K562 (cell line): ENCODE results near the gene DNASE1L2. TPM values are rescaled to one million over a fixed set of nuclear protein-coding genes. Genes with fewer than 3 reads are reported as not detected.

Experiments used
- ATAC-seq: fragments of 200-7000 bp; cut with Tn5 transposase; 3 replicates; pipeline ENCODE4 v1.9.1; 2020; ENCODE audit warnings: moderate library complexity
- BruUV-seq: library from RNA; stranded (reverse); fragments of 400-500 nt; replicated peaks from 2 replicates; lab custom pipeline; 2021; lab: Mats Ljungman, UMichigan
- CTCF ChIA-PET: fragments of 300-600 bp; formaldehyde crosslinking; extraction: SDS; loops from one replicate; lab custom pipeline; 2021; ENCODE audit warnings: low intra/inter-chr PET ratio; lab: Yijun Ruan, JAX
- POLR2A ChIA-PET: fragments of 300-600, 350-650 bp; sonication (Branson Sonifier 250); formaldehyde crosslinking; extraction: SDS; loops from one replicate; lab custom pipeline; 2021; ENCODE audit warnings: antibody characterized with exemption, inconsistent platforms; lab: Yijun Ruan, JAX
- DNase-seq, 4 experiments: peaks; one replicate each; pipeline versions ENCODE4 v3.0.0 to v3.0.0-alpha.2; 2011 to 2018; ENCODE audit warnings: low spot score in 3 of 4, mixed read lengths in 3 of 4; ENCODE audit errors: extremely low read depth in 1 of 4
- FAIRE-seq: peaks from 2 replicates; lab custom pipeline; 2011; peaks lifted over from hg19 to GRCh38; lab: Jason Lieb, UNC
- H2AFZ ChIP-seq: 2 replicates; pipeline ENCODE4 v1.6.0; 2011; ENCODE audit warnings: low read depth, low read length, control low read depth, inconsistent platforms
- H3K27ac ChIP-seq: fragments of 200-600 bp; 3 replicates; pipeline ENCODE4 v1.8.0; 2011; ENCODE audit warnings: low read depth, mild to moderate bottlenecking, control low read depth, inconsistent platforms, low read length, moderate library complexity, mixed read lengths; ENCODE audit errors: extremely low read depth
- H3K27me3 ChIP-seq, 2 experiments: fragments of 300-600 bp in 1 of 2; 2 replicates in 1 of 2; 3 replicates in 1 of 2; pipeline versions ENCODE4 v1.6.0 to v1.8.0; 2011; ENCODE audit warnings: inconsistent platforms in 2 of 2, low read length in 2 of 2, mild to moderate bottlenecking in 1 of 2, mixed read lengths in 1 of 2, moderate library complexity in 1 of 2; ENCODE audit not compliant: control insufficient read depth in 2 of 2, insufficient read depth in 2 of 2
- H3K36me3 ChIP-seq: fragments of 300-600 bp; 3 replicates; pipeline ENCODE4 v1.8.0; 2011; ENCODE audit warnings: mild to moderate bottlenecking, low read length, inconsistent platforms; ENCODE audit not compliant: control insufficient read depth, insufficient read depth
- H3K4me1 ChIP-seq, 2 experiments: fragments of 200-600 bp in 1 of 2; replicated peaks in 1 of 2; 2 replicates in 1 of 2; 3 replicates in 1 of 2; pipeline versions ENCODE4 v1.5.1 to v1.8.0; 2011; ENCODE audit warnings: inconsistent platforms in 2 of 2, low read length in 2 of 2, mild to moderate bottlenecking in 1 of 2, mixed read lengths in 1 of 2, moderate library complexity in 1 of 2; ENCODE audit not compliant: control insufficient read depth in 2 of 2, insufficient read depth in 2 of 2
- H3K4me2 ChIP-seq: 2 replicates; pipeline ENCODE4 v1.6.1; 2011; ENCODE audit warnings: low read length, control low read depth, inconsistent platforms, mixed read lengths; ENCODE audit not compliant: insufficient read depth
- H3K4me3 ChIP-seq: fragments of 200-600 bp; sonication (generic), shearing (Covaris generic); 2 replicates; pipeline ENCODE4 v1.5.1; 2016; ENCODE audit warnings: control low read depth, inconsistent platforms
- H3K79me2 ChIP-seq: fragments of 200-600 bp; 3 replicates; pipeline ENCODE4 v1.8.0; 2011; ENCODE audit warnings: low read length, inconsistent platforms; ENCODE audit not compliant: control insufficient read depth, insufficient read depth
- H3K9ac ChIP-seq, 2 experiments: 2 replicates each; pipeline versions ENCODE4 v1.6.0 to v1.6.1; 2011; ENCODE audit warnings: low read depth in 2 of 2, low read length in 2 of 2, control low read depth in 1 of 2, inconsistent platforms in 1 of 2, mild to moderate bottlenecking in 1 of 2, mixed read lengths in 1 of 2; ENCODE audit not compliant: insufficient read depth in 1 of 2
- H3K9me1 ChIP-seq: one replicate; pipeline ENCODE4 v1.6.0; 2011; ENCODE audit warnings: inconsistent platforms, mild to moderate bottlenecking, low read length, moderate library complexity; ENCODE audit not compliant: control insufficient read depth, insufficient read depth
- H3K9me3 ChIP-seq: replicated peaks from 2 replicates; pipeline ENCODE4 v1.5.1; 2011; ENCODE audit warnings: low read depth, low read length, inconsistent platforms; ENCODE audit not compliant: control insufficient read depth, insufficient read depth
- H4K20me1 ChIP-seq: replicated peaks from 2 replicates; pipeline ENCODE4 v1.6.1; 2011; ENCODE audit warnings: low read length, inconsistent platforms, mixed read lengths; ENCODE audit not compliant: control insufficient read depth, insufficient read depth
- CTCF ChIP-seq, 3 experiments: IDR thresholded peaks in 2 of 3; conservative IDR thresholded peaks in 1 of 3; 2 replicates each; pipeline ENCODE4 v1.5.1; 2011 to 2012; ENCODE audit warnings: low read length in 3 of 3, mild to moderate bottlenecking in 3 of 3, control low read depth in 2 of 3, improper control_type of control experiment in 1 of 3, inconsistent platforms in 1 of 3, low read depth in 1 of 3, mixed read lengths in 1 of 3, moderate library complexity in 1 of 3; ENCODE audit not compliant: insufficient read depth in 2 of 3
- NFE2L1 ChIP-seq: fragments of 450-650 bp; IDR thresholded peaks from 2 replicates; pipeline ENCODE4 v1.6.1; 2016; ENCODE audit warnings: missing genetic modification characterization, low read depth, mild to moderate bottlenecking, missing compliant biosample characterization, moderate library complexity, borderline replicate concordance
- WGBS: fragments of 100-300 bp; shearing (Covaris generic); methylation state at CpG from one replicate; pipeline ENCODE4 v1.1.6; 2016; ENCODE audit warnings: low coverage, mixed read lengths; ENCODE audit not compliant: insufficient coverage; ENCODE audit errors: missing lambda C conversion rate; 5-methylcytosine and 5-hydroxymethylcytosine counted together
- in situ Hi-C: fragments of 300-500 bp; cut with MboI; formaldehyde crosslinking; loops from 4 replicates; pipeline ENCODE4 v1.15.0; 2018; ENCODE audit warnings: inconsistent platforms, mixed read lengths
- intact Hi-C: fragments of 100-400 bp; cut with micrococcal nuclease; formaldehyde crosslinking; loops from 2 replicates; pipeline ENCODE4 v1.14.2; 2022
- polyA plus RNA-seq, 8 experiments: library from polyadenylated mRNA; depleted of rRNA in 4 of 8; stranded (reverse) in 5 of 8; unstranded in 3 of 8; fragments of >200 nt; fragmentation: Nextera tagmentation in 2 of 8; fragmentation: Illumina TruSeq in 1 of 8; extraction: Ambion mirVana in 2 of 8; extraction: Trizol in 1 of 8; gene quantifications; 2 replicates each; pipeline versions ENCODE4 v1.2.1 to v1.2.3, GENCODE V29; 2011 to 2014; ENCODE audit warnings: inconsistent platforms in 1 of 8, missing spikeins in 1 of 8
- total RNA-seq, 7 experiments: library from RNA; depleted of rRNA in 6 of 7; stranded (reverse); fragments of >200 nt in 6 of 7; fragmentation: Illumina TruSeq in 2 of 7; extraction: Trizol in 2 of 7; gene quantifications; 2 replicates each; pipeline versions ENCODE4 v1.2.1 to v1.2.3, GENCODE V29; 2011 to 2021; ENCODE audit warnings: low replicate concordance in 1 of 7

DNASE1L2 gene
- total and polyA plus RNA-seq, 9 of the 15 experiments (the other 6 are each of a cell fraction or from before 2014, with no cell fraction given): 0.08 to 2.7 (median 1.7) TPM; not detected in 1

GRCh38 chr16:2229632-2230250, 6.5 kb upstream of the DNASE1L2 start:
- Histone ChIP-seq H3K4me3 (no peak overlapping the region), H3K36me3 (peaks cover 95% of the 10 kb centered on the region; the same call in 2 of the 3 replicates), H3K27me3 (no peaks in the 10 kb centered on the region), H3K9me1 (no peaks in the 10 kb centered on the region), H3K79me2 (peaks cover 39% of the 10 kb centered on the region), H3K9me3 (no peaks in the 10 kb centered on the region), H3K9ac (peak overlapping the region in 1 of 2 experiments; percentile 45; a peak in 2 of 4 replicates), H3K4me2 (no peak overlapping the region), H3K4me1 (peaks cover 6 to 61% of the 10 kb centered on the region in 2 experiments; a peak in 3 of 5 replicates), H2AFZ (no peak overlapping the region), H4K20me1 (peaks cover 9% of the 10 kb centered on the region), H3K27ac (no peak overlapping the region)
- DNase-seq (no peak), ATAC-seq (no peak), FAIRE-seq (no peak)
- CTCF ChIA-PET: no interaction called here
- TF ChIP-seq NFE2L1 (no peak), CTCF (IDR thresholded peaks at IDR 0.05 in 2 of 3, conservative IDR thresholded peaks at IDR 0.05 in 1 of 3; ENCODE audit: insufficient read depth in 2 of 3, low read depth in 1 of 3, low read length in 3 of 3) (0 out of 6 replicates have a peak, but pooled peaks of 1 of the 3 experiments have one; percentile 2)
- no TSS peak for BruUV-seq
- intact Hi-C loops: no loop called here
- in situ Hi-C loops: no loop called here
- POLR2A ChIA-PET: interaction anchor here (0.7 to 1.4 kb wide), 3 partner anchors 22 to 271 kb away, joined by 3 read pairs; partner anchors contain the start of gene ECI1
- 96% methylated on average over 22 of the region's 23 CpGs for WGBS
